Ovary (tissue), 9 donors: ENCODE results near the gene CMTM6. TPM values are rescaled to one million over a fixed set of nuclear protein-coding genes. Genes with fewer than 3 reads are reported as not detected.
"Not testable (repeated sequence)": the region's sequence is repeated elsewhere in the genome, so short reads cannot be mapped to it uniquely, and the experiment has no call there.

Source experiments
- DNase-seq, 5 donors: peaks; one replicate each; pipeline ENCODE4 v3.0.0-alpha.2; 2019 to 2020
- H3K27ac ChIP-seq, 2 donors: fragments of 200-600 bp; one replicate each; pipeline versions ENCODE4 v1.5.1 to v1.8.0; 2019 to 2022
- H3K27me3 ChIP-seq: fragments of 200-600 bp; one replicate; pipeline ENCODE4 v1.8.0; 2022
- H3K36me3 ChIP-seq: fragments of 200-600 bp; sonication (generic); one replicate; pipeline ENCODE4 v1.5.1; 2019
- H3K4me1 ChIP-seq: one replicate; pipeline ENCODE4 v1.8.1; 2013; ENCODE audit warnings: mild to moderate bottlenecking, moderate library complexity; ENCODE audit not compliant: insufficient read depth
- H3K4me3 ChIP-seq: fragments of 200-600 bp; sonication (generic); one replicate; pipeline ENCODE4 v1.5.1; 2017
- H3K9me3 ChIP-seq, 2 donors: fragments of 200-600 bp in 1 of 2; sonication (generic) in 1 of 2; one replicate each; pipeline versions ENCODE4 v1.5.1 to v1.8.1; 2013 to 2019; ENCODE audit warnings: mild to moderate bottlenecking in 1 of 2, moderate library complexity in 1 of 2
- CTCF ChIP-seq, 3 donors: fragments of 450-650 bp in 2 of 3; fragments of 200-600 bp in 1 of 3; IDR thresholded peaks; one replicate each; pipeline versions ENCODE4 v1.5.1 to v1.8.0; 2016 to 2022; ENCODE audit warnings: antibody characterized with exemption in 3 of 3, mild to moderate bottlenecking in 1 of 3
- EP300 ChIP-seq: sonication (generic); formaldehyde crosslinking; IDR thresholded peaks from one replicate; pipeline ENCODE4 v1.6.1; 2017; ENCODE audit warnings: antibody characterized with exemption
- POLR2A ChIP-seq: fragments of 450-650 bp; IDR thresholded peaks from one replicate; pipeline ENCODE4 v1.6.1; 2017; ENCODE audit warnings: antibody characterized with exemption, mild to moderate bottlenecking, moderate library complexity
- WGBS, 3 donors: extraction: QIAGEN DNeasy Blood & Tissue Kit in 1 of 3; methylation state at CpG; one replicate each; pipeline versions ENCODE4 v1.1.5 to v1.1.7; 2013 to 2017; 5-methylcytosine and 5-hydroxymethylcytosine counted together
- intact Hi-C, 4 donors: fragments of 100-400 bp; cut with DNase I; formaldehyde crosslinking; loops; one replicate each; pipeline versions ENCODE4 v1.11.0 to v1.15.1; 2022 to 2023
- polyA plus RNA-seq, 2 donors: library from polyadenylated mRNA; stranded (reverse); fragments of 200-250 nt in 1 of 2; fragments of 350-450 nt in 1 of 2; fragmentation: Illumina TruSeq in 1 of 2; extraction: RNeasy Lipid Tissue Mini Kit (QIAGEN cat#74804) in 1 of 2; gene quantifications; one replicate each; pipeline ENCODE4 v1.2.3, GENCODE V29; 2013 to 2014
- total RNA-seq, 7 donors: library from RNA; depleted of rRNA in 2 of 7; stranded (reverse); fragments of >200 nt in 2 of 7; fragmentation: NEBNext Ultra II Directional in 3 of 7; extraction: Animal tissue kit (Norgen Biotek cat#: 25700) in 3 of 7; gene quantifications; one replicate each; pipeline versions ENCODE4 v1.1.0 to v1.2.4, GENCODE V29; 2016 to 2023
- donor health status: DM: no; HTN: no; CAD: no; lungs with moderate emphysema.
- donor health status: DM: no; HTN: no; CAD: no.
- donor health status: Bipolar disorder and iron deficiency.
- donor health status: DM: yes; HTN: yes; CAD: no.
- donor health status: DM: no; HTN: no; CAD: no.
- donor health status: DM: yes; HTN: yes; CAD: no.

Gene CMTM6
- total and polyA plus RNA-seq, 9 donors: 19.7 to 150 (median 25.9) TPM

GRCh38 chr3:32469151-32469874 lies 33.3 kb downstream of the CMTM6 start:
- H3K27ac ChIP-seq: no peak overlapping the region
- no peaks in the 10 kb centered on the region for H3K9me3 ChIP-seq
- DNase-seq: no peak

GRCh38 chr3:32467333-32468070 lies 35.1 kb downstream of the CMTM6 start:
- Histone ChIP-seq H3K4me3 (peak overlapping the region; percentile 37), H3K36me3 (no peaks in the 10 kb centered on the region), H3K27ac (no peak overlapping the region)

More at GRCh38 chr3:32469151-32469874, 33.3 kb downstream of the CMTM6 start:
- Histone ChIP-seq H3K27me3 (no peaks in the 10 kb centered on the region), H3K4me3 (no peak overlapping the region), H3K36me3 (no peaks in the 10 kb centered on the region), H3K4me1 (peaks cover 2% of the 10 kb centered on the region)
- 78 to 83% (median 82%) methylated on average over 7 of the region's 7 CpGs for WGBS, 3 donors
- intact Hi-C loops: loop anchor here in 3 of 4 donors (5.0 to 10.0 kb wide), 5 partner anchors 92 to 175 kb away; no protein-coding TSS in a partner anchor
- TF ChIP-seq CTCF (IDR thresholded peaks at IDR 0.05): no peak
- TF ChIP-seq EP300: no peak

GRCh38 chr3:32466808-32467207 lies 35.8 kb downstream of the CMTM6 start:
- not testable (repeated sequence) for H3K27me3 ChIP-seq, H3K4me1 ChIP-seq, H3K27ac ChIP-seq, H3K4me3 ChIP-seq, H3K36me3 ChIP-seq, DNase-seq, H3K9me3 ChIP-seq
- WGBS, 3 donors: 95 to 96% (median 95%) methylated on average over 6 of the region's 6 CpGs
- intact Hi-C loops: loop anchor here in 3 of 4 donors (5.0 to 10.0 kb wide), 5 partner anchors 90 to 172 kb away; no protein-coding TSS in a partner anchor

More at GRCh38 chr3:32467333-32468070, 35.1 kb downstream of the CMTM6 start:
- intact Hi-C loops: loop anchor here in 3 of 4 donors (5.0 to 10.0 kb wide), 5 partner anchors 90 to 173 kb away; no protein-coding TSS in a partner anchor
- no peaks in the 10 kb centered on the region for H3K27me3 ChIP-seq
- WGBS, 3 donors: 24 to 35% (median 33%) methylated on average over 37 to 41 of the region's 41 CpGs
- H3K4me1 ChIP-seq: peaks cover 2% of the 10 kb centered on the region
- TF ChIP-seq POLR2A (no peak), CTCF (IDR thresholded peaks at IDR 0.05) (peak; percentile 80 to 94 (median 88))
- peak; percentile 53 to 83 (median 71) for DNase-seq
- no peaks in the 10 kb centered on the region for H3K9me3 ChIP-seq

GRCh38 chr3:32464726-32465125 lies 37.9 kb downstream of the CMTM6 start:
- intact Hi-C loops: loop anchor here in 3 of 4 donors (5.0 to 10.0 kb wide), 5 partner anchors 87 to 170 kb away; no protein-coding TSS in a partner anchor
- 90 to 96% (median 92%) methylated on average over 7 of the region's 7 CpGs for WGBS, 3 donors
- not testable (repeated sequence) for H3K4me1 ChIP-seq, H3K4me3 ChIP-seq, H3K27me3 ChIP-seq, H3K36me3 ChIP-seq, H3K9me3 ChIP-seq, DNase-seq, H3K27ac ChIP-seq

- H3K36me3 ChIP-seq, H3K4me1 ChIP-seq, H3K27ac ChIP-seq, DNase-seq, H3K9me3 ChIP-seq, H3K27me3 ChIP-seq, H3K4me3 ChIP-seq: not testable (repeated sequence)
- intact Hi-C loops: loop anchor here in 1 of 4 donors (10.0 kb wide), 2 partner anchors 89 to 169 kb away; no protein-coding TSS in a partner anchor
- whole genome bisulfite sequencing, 3 donors: 90 to 91% (median 91%) methylated on average over 7 of the region's 7 CpGs
Measured at GRCh38 chr3:32463415-32463814, 39.2 kb downstream of the CMTM6 start.

GRCh38 chr3:32462191-32462986 lies 40.3 kb downstream of the CMTM6 start:
- not testable (repeated sequence) for H3K9me3 ChIP-seq, H3K27me3 ChIP-seq, H3K4me1 ChIP-seq, H3K36me3 ChIP-seq, DNase-seq, H3K4me3 ChIP-seq, H3K27ac ChIP-seq
- intact Hi-C loops: loop anchor here in 1 of 4 donors (10.0 kb wide), 2 partner anchors 88 to 168 kb away; no protein-coding TSS in a partner anchor
- 74 to 79% (median 78%) methylated on average over 8 to 9 of the region's 9 CpGs for WGBS, 3 donors

- H3K27ac ChIP-seq, DNase-seq, H3K36me3 ChIP-seq, H3K27me3 ChIP-seq, H3K4me1 ChIP-seq, H3K4me3 ChIP-seq, H3K9me3 ChIP-seq: not testable (repeated sequence)
- intact Hi-C loops: loop anchor here in 1 of 4 donors (10.0 kb wide), 2 partner anchors 86 to 166 kb away; no protein-coding TSS in a partner anchor
- WGBS, 3 donors: 86 to 90% (median 88%) methylated on average over 10 of the region's 10 CpGs
Measured at GRCh38 chr3:32460817-32461496, 41.7 kb downstream of the CMTM6 start.
